Panc1 (cell line): Measurements from ENCODE around the gene GPR158. TPM values are rescaled to one million over a fixed set of nuclear protein-coding genes. Genes with fewer than 3 reads are reported as not detected.

ENCODE experiments used
- ATAC-seq: fragments of 200-7000 bp; cut with Tn5 transposase; 2 replicates; pipeline ENCODE4 v1.9.1; 2020; ENCODE audit warnings: mild to moderate bottlenecking, moderate library complexity
- BruUV-seq: library from RNA; stranded (reverse); fragments of 400-500 nt; replicated peaks from 2 replicates; lab custom pipeline; 2021; lab: Mats Ljungman, UMichigan
- CTCF ChIA-PET: fragments of 300-600 bp; sonication (Branson Sonifier 250); formaldehyde crosslinking; loops from one replicate; lab custom pipeline; 2022; ENCODE audit warnings: antibody characterized with exemption; lab: Charles Lee
- POLR2A ChIA-PET: fragments of 300-600 bp; sonication (Branson Sonifier 250); formaldehyde crosslinking; loops from one replicate; lab custom pipeline; 2022; ENCODE audit warnings: antibody characterized with exemption; lab: Charles Lee
- DNase-seq: peaks from one replicate; pipeline ENCODE4 v3.0.0-alpha.2; 2010; ENCODE audit warnings: low read depth, low spot score
- H3K27ac ChIP-seq: 2 replicates; pipeline ENCODE4 v1.5.1; 2011; ENCODE audit warnings: mild to moderate bottlenecking, low read length, inconsistent platforms
- H3K27me3 ChIP-seq: fragments of 200-500 bp; sonication (Bioruptor generic); 2 replicates; pipeline ENCODE4 v1.6.0; 2014; ENCODE audit warnings: low read length, inconsistent platforms; ENCODE audit not compliant: control insufficient read depth, insufficient read depth
- H3K36me3 ChIP-seq: fragments of 200-500 bp; sonication (Bioruptor generic); 2 replicates; pipeline ENCODE4 v1.5.1; 2014; ENCODE audit warnings: inconsistent platforms, mild to moderate bottlenecking, low read length, moderate library complexity; ENCODE audit not compliant: control insufficient read depth, insufficient read depth
- H3K4me1 ChIP-seq: 2 replicates; pipeline ENCODE4 v1.5.1; 2011; ENCODE audit warnings: inconsistent platforms, mild to moderate bottlenecking, low read length, moderate library complexity; ENCODE audit not compliant: control insufficient read depth, insufficient read depth
- H3K4me3 ChIP-seq, 2 experiments: 2 replicates each; pipeline ENCODE4 v1.5.1; 2011 to 2012; ENCODE audit warnings: low read depth in 2 of 2, low read length in 2 of 2, mild to moderate bottlenecking in 2 of 2, inconsistent platforms in 1 of 2, moderate library complexity in 1 of 2
- H3K9me3 ChIP-seq: fragments of 200-500 bp; sonication (Bioruptor generic); 2 replicates; pipeline ENCODE4 v1.5.1; 2014; ENCODE audit warnings: low read depth, mild to moderate bottlenecking, inconsistent platforms, low read length, moderate library complexity; ENCODE audit not compliant: control insufficient read depth, insufficient read depth
- CTCF ChIP-seq: fragments of 450-650 bp; IDR thresholded peaks from 2 replicates; pipeline ENCODE4 v1.5.1; 2017; ENCODE audit warnings: mild to moderate bottlenecking
- POLR2AphosphoS5 ChIP-seq: IDR thresholded peaks from 2 replicates; pipeline ENCODE4 v1.6.1; 2012; ENCODE audit warnings: mild to moderate bottlenecking, low read depth, low read length, moderate library complexity
- REST ChIP-seq, 2 experiments: IDR thresholded peaks; 2 replicates each; pipeline ENCODE4 v1.6.1; 2011 to 2012; ENCODE audit warnings: low read depth in 2 of 2, control low read depth in 1 of 2, low read length in 1 of 2, mild to moderate bottlenecking in 1 of 2, moderate library complexity in 1 of 2; ENCODE audit not compliant: insufficient read depth in 1 of 2
- SIN3A ChIP-seq: IDR thresholded peaks from 2 replicates; pipeline ENCODE4 v1.6.1; 2012; ENCODE audit warnings: low read depth, mild to moderate bottlenecking, low read length, moderate library complexity, borderline replicate concordance; ENCODE audit not compliant: insufficient read depth
- TCF7L2 ChIP-seq: IDR thresholded peaks from 2 replicates; pipeline ENCODE4 v1.6.1; 2011; ENCODE audit warnings: mild to moderate bottlenecking, low read depth, low read length, inconsistent platforms
- in situ Hi-C: cut with HindIII; loops from 2 replicates; pipeline ENCODE4 v1.10.0; 2016; ENCODE audit warnings: low sequenced_read_pairs, low pct_unique_long_range_greater_than_20kb
- intact Hi-C: fragments of 100-400 bp; cut with micrococcal nuclease; formaldehyde crosslinking; loops from one replicate; pipeline ENCODE4 v1.10.0; 2022; ENCODE audit not compliant: unreplicated experiment
- total RNA-seq: library from RNA; stranded (reverse); gene quantifications from one replicate; pipeline ENCODE4 v1.2.1, GENCODE V29; 2021; ENCODE audit not compliant: unreplicated experiment

The GPR158 gene
- total RNA-seq, 1 experiment from 2014 or later, result 0.64 TPM

GRCh38 chr10:25531457-25532061 is 356.8 kb downstream of the GPR158 start:
- CTCF ChIA-PET, result no interaction called here
- H3K27me3 ChIP-seq, result no peaks in the 10 kb centered on the region
- DNase-seq (no peak), ATAC-seq (no peak)
- intact Hi-C loops, result no loop called here
- TF ChIP-seq TCF7L2 (no peak), POLR2AphosphoS5 (no peak), REST (IDR thresholded peaks at IDR 0.05; ENCODE audit: insufficient read depth in 1 of 2, low read depth in 2 of 2, low read length in 1 of 2) (no peak), CTCF (no peak), SIN3A (no peak)
- H3K36me3 ChIP-seq, result no peaks in the 10 kb centered on the region
- H3K4me1 ChIP-seq, result no peaks in the 10 kb centered on the region
- no peaks in the 10 kb centered on the region for H3K9me3 ChIP-seq
- no peak overlapping the region for H3K27ac ChIP-seq
- no TSS peak for BruUV-seq
- POLR2A ChIA-PET, result no interaction called here
- in situ Hi-C loops, result no loop called here
- H3K4me3 ChIP-seq, result no peak overlapping the region

GRCh38 chr10:25532213-25532612 is 357.4 kb downstream of the GPR158 start:
- ChIA-PET POLR2A (no interaction called here), CTCF (no interaction called here)
- ATAC-seq, result no peak
- no peaks in the 10 kb centered on the region for H3K9me3 ChIP-seq
- H3K36me3 ChIP-seq, result no peaks in the 10 kb centered on the region
- TF ChIP-seq TCF7L2 (no peak), POLR2AphosphoS5 (no peak), REST (IDR thresholded peaks at IDR 0.05; ENCODE audit: insufficient read depth in 1 of 2, low read depth in 2 of 2, low read length in 1 of 2) (no peak), SIN3A (no peak), CTCF (no peak)
- intact Hi-C loops, result no loop called here
- no peak overlapping the region for H3K4me3 ChIP-seq
- BruUV-seq, result no TSS peak
- no peaks in the 10 kb centered on the region for H3K4me1 ChIP-seq
- in situ Hi-C loops, result no loop called here
- DNase-seq, result no peak
- no peaks in the 10 kb centered on the region for H3K27me3 ChIP-seq
- no peak overlapping the region for H3K27ac ChIP-seq
